Mammary epithelial cell (primary cell): ENCODE measurements around the gene THSD1.

ENCODE experiments used
- CTCF ChIP-seq, 2 donors: IDR thresholded peaks in 1 of 2; conservative IDR thresholded peaks in 1 of 2; 2 replicates each; pipeline ENCODE4 v1.5.1; 2011 to 2012; ENCODE audit warnings: inconsistent platforms in 2 of 2, low read length in 2 of 2, mild to moderate bottlenecking in 2 of 2, control low read depth in 1 of 2, low read depth in 1 of 2; ENCODE audit not compliant: insufficient read depth in 1 of 2; ENCODE audit errors: extremely low read depth in 1 of 2
- EZH2 ChIP-seq: IDR thresholded peaks from 2 replicates; pipeline ENCODE4 v1.6.1; 2012; ENCODE audit warnings: low read length, inconsistent platforms, borderline replicate concordance

- TF ChIP-seq CTCF (conservative IDR thresholded peaks at IDR 0.05 in 1 of 2, IDR thresholded peaks at IDR 0.05 in 1 of 2; ENCODE audit: extremely low read depth in 1 of 2, insufficient read depth in 1 of 2, low read depth in 1 of 2, low read length in 2 of 2) (no peak), EZH2 (no peak)
These were observed 31.0 kb downstream of the THSD1 start for GRCh38 chr13:52374873-52375411.
